Measurements from ENCODE around the gene NCOA7.

NCOA7 gene

DNA sequence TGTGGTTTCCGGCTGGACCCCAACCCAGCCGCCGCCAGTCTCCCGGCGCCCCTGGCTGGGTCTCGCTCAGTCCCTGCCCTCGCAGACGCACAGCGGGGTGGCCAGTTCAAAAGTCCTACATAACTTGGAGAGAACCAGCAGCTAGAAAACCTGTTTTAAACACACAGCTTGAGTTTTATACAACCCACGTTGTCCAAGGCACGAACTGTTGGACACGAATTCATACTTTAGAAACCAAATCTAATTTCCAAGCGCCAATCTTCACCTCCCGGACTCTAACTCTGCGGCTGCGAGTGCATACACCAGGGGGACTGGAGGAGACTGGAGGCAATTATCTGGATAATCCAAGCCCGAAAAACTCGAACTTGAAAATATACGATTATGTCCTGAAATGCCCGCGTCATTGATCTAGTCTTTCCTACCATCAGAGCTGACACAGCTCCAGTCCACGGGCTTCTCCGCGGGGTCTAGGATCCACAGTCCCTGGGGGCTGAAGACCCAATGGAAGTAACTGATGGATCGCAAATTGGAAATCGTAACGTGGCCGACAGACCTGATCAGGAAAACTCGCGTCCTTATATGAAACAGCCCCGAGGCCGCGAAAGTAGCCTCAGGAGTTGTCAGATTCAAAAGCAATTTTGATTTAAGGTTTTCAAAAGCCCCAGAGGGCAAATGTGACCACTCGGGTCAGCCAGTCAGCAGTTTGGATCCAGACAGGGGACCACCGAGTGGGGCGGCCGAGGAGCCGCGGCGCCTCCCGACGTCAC, 42.2 kb upstream of the NCOA7 start:
- WGBS, 2 experiments (ENCODE audit: insufficient coverage in 2 of 2) = 0 to 1% methylated on average over 37 of the region's 42 CpGs
- H3K27ac ChIP-seq (ENCODE audit: low read depth, low read length, severe bottlenecking) = peak overlapping the region; percentile 91
- peak overlapping the region; percentile 79 for H3K4me3 ChIP-seq (ENCODE audit: extremely low read depth, insufficient read depth, low read length, poor library complexity, severe bottlenecking)
- peaks cover 14% of the 10 kb centered on the region for H3K36me3 ChIP-seq (ENCODE audit: control insufficient read depth, insufficient read depth, low read length)
- H3K4me1 ChIP-seq (ENCODE audit: control insufficient read depth, insufficient read depth, low read length, poor library complexity, severe bottlenecking) = peaks cover 10% of the 10 kb centered on the region
- no peaks in the 10 kb centered on the region for H3K9me3 ChIP-seq (ENCODE audit: control insufficient read depth, low read length)

DNA sequence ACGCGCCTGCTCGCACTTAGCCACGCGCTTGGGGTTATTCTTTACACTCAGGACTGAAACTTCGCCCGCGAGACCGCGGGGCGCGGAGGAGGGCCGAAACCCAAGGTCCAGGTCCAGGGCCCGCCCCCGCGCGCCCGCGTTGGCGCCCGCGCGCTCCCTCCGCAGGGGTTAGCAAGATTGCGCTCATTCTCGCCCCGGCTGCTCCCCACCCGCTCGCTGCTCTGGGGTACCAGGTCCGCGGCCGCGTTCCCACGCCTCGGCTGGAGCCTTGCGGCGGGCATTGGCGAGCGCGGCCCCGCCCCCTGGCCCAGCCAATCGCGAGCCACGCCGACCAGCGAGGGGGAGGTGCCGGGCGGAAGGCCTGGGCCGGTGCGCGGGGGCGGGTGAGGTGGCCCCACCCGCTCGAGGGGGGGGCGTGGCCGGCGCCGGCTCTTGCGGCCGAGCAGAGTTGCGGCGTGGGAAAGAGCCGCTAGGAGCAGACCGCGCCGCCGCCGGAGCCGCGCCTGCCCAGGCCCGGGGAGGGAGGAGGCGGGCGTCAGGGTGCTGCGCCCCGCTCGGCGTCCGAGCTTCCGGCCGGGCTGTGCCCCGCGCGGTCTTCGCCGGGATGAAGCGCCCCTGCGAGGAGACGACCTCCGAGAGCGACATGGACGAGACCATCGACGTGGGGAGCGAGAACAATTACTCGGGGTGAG, 41.4 kb upstream of the NCOA7 start, which contains the start of gene HEY2:
HEY2 (plus strand) TSS at position 460 of the 692 bp plus-strand sequence; CDS start at position 605, 145 bp downstream.
- H3K4me1 ChIP-seq (ENCODE audit: control insufficient read depth, insufficient read depth, low read length, poor library complexity, severe bottlenecking) = peaks cover 12% of the 10 kb centered on the region
- H3K9me3 ChIP-seq (ENCODE audit: control insufficient read depth, low read length) = no peaks in the 10 kb centered on the region
- peak within 1 kb of the TSS; percentile 91 for H3K27ac ChIP-seq (ENCODE audit: low read depth, low read length, severe bottlenecking)
- WGBS, 2 experiments (ENCODE audit: insufficient coverage in 2 of 2) = 0% methylated on average over 73 to 85 of the region's 95 CpGs
- H3K36me3 ChIP-seq (ENCODE audit: control insufficient read depth, insufficient read depth, low read length) = peaks cover 15% of the 10 kb centered on the region
- peak within 1 kb of the TSS; percentile 79 for H3K4me3 ChIP-seq (ENCODE audit: extremely low read depth, insufficient read depth, low read length, poor library complexity, severe bottlenecking)

DNA sequence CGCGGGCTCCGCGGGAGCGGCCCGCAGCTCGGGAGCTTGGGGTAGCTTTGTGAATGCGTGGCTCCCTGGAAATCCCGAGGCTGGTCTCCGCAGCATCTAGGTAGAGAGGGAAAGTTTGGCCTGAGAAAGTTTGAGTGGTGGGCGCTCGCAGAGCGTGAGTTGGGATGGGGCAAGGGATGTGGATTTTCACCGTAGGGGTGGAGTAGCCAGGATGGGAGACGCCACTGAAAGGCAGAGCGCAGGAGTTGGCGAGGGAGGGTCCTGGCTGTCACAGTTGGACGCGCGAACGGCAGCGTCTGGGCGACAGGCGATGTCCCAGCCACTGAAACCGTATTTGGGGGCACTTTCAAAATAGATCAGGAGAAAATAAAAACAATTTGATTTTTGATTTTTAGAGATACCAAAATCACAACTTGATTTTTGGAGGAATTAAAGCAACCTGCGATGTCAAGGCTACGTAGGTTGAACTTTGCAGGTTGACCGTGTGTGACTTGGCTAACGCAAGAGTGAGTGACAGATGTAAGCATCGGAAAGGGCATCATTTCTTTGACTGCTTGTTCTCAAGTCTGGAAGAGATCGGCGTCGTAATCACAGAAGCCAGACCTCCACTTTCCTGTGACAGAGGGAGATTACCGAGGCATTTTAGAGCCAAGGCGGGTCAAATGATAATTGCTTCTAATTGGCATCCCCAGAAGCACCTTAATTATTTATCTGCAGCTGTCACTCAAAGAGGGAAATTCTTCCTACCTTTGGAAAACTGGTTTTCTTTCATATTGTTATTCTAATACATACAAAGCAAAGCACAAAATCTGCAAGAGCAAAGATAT, 40.7 kb upstream of the NCOA7 start:
- peak overlapping the region; percentile 91 for H3K27ac ChIP-seq (ENCODE audit: low read depth, low read length, severe bottlenecking)
- peaks cover 18% of the 10 kb centered on the region for H3K4me1 ChIP-seq (ENCODE audit: control insufficient read depth, insufficient read depth, low read length, poor library complexity, severe bottlenecking)
- H3K4me3 ChIP-seq (ENCODE audit: extremely low read depth, insufficient read depth, low read length, poor library complexity, severe bottlenecking) = peak overlapping the region; percentile 79
- H3K36me3 ChIP-seq (ENCODE audit: control insufficient read depth, insufficient read depth, low read length) = peaks cover 22% of the 10 kb centered on the region
- no peaks in the 10 kb centered on the region for H3K9me3 ChIP-seq (ENCODE audit: control insufficient read depth, low read length)
- WGBS, 2 experiments (ENCODE audit: insufficient coverage in 2 of 2) = 1% methylated on average over 30 to 31 of the region's 35 CpGs

DNA sequence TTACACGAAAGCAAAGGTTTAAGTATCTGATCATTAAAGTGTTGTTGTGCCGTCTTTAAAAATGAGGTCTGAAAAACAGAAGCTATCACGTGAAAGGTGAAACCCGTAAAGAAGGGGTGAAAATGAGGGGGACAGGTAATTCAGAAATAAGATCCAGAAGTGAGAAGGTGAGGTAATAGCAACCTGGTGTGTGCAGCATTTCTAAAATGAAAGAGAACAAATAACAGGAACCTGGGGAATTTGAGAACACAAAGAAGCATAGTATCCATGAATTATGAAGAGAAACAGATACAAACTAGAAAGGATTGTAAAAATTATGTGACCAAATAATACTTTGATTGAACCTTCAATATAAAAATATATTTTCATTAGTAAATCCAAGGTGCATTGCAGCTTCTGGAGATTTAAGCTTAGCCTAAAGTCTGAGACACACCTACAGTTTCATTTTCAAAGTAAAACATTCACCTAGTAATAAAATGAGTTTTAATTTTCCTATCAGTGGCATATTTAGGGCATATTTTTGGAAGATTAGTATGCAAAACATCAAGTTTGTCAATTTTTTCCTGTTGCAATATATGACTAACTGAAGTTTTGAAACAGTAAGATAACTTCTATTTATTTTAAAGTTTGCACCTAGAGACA, 39.9 kb upstream of the NCOA7 start:
- no peaks in the 10 kb centered on the region for H3K9me3 ChIP-seq (ENCODE audit: control insufficient read depth, low read length)
- peak overlapping the region; percentile 79 for H3K4me3 ChIP-seq (ENCODE audit: extremely low read depth, insufficient read depth, low read length, poor library complexity, severe bottlenecking)
- H3K36me3 ChIP-seq (ENCODE audit: control insufficient read depth, insufficient read depth, low read length) = peaks cover 30% of the 10 kb centered on the region
- WGBS, 2 experiments (ENCODE audit: insufficient coverage in 2 of 2) = 5 to 8% methylated on average over 3 to 4 of the region's 4 CpGs
- H3K4me1 ChIP-seq (ENCODE audit: control insufficient read depth, insufficient read depth, low read length, poor library complexity, severe bottlenecking) = peaks cover 17% of the 10 kb centered on the region
- H3K27ac ChIP-seq (ENCODE audit: low read depth, low read length, severe bottlenecking) = no peak overlapping the region

DNA sequence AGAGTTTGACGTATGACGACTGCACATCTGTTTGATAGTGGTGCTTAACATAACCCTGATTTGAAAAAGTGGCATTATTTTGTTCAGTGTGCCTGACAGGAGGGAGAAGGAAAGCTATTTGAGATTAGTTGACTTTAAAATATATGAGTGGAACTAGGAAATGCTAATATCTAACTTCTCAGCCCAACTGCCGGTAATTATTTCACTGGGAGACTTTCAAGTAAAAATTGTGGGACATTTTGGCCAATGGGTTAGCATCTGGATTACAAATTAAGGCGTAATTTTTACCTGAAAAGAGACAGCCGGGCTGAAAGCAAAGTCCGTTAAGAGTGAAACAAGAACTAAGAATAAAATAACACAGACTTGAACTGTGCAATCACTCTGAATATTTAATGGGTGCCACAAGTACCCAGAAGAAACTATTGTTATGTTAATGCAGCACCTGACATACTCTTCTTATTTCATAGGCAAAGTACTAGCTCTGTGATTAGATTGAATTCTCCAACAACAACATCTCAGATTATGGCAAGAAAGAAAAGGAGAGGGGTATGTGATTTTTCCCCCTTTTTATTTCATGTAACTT, 39.3 kb upstream of the NCOA7 start:
- H3K4me3 ChIP-seq (ENCODE audit: extremely low read depth, insufficient read depth, low read length, poor library complexity, severe bottlenecking) = peak overlapping the region; percentile 79
- peaks cover 14% of the 10 kb centered on the region for H3K4me1 ChIP-seq (ENCODE audit: control insufficient read depth, insufficient read depth, low read length, poor library complexity, severe bottlenecking)
- H3K27ac ChIP-seq (ENCODE audit: low read depth, low read length, severe bottlenecking) = no peak overlapping the region
- 37 to 39% methylated on average over 2 to 5 of the region's 6 CpGs for WGBS, 2 experiments (ENCODE audit: insufficient coverage in 2 of 2)
- H3K36me3 ChIP-seq (ENCODE audit: control insufficient read depth, insufficient read depth, low read length) = peaks cover 36% of the 10 kb centered on the region
- no peaks in the 10 kb centered on the region for H3K9me3 ChIP-seq (ENCODE audit: control insufficient read depth, low read length)

DNA sequence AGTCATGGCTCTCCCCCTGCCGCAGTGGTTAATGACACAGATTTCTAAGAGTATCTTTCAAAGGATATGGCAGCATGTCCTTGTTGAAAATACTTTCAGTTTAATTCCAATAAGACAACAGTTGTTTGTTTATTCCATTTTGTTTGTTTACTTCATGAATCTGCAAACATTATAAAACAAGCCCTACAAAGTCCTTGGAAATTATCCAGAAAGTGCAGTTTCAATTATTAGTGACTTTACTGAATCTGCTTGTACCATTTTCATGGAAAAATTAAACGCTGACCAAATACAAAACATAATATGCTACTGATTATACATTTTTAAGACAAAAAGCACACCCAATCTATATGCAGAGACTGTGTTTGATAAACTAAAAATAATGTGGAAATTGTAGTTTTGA, 38.0 kb upstream of the NCOA7 start:
- Histone ChIP-seq H3K36me3 (ENCODE audit: control insufficient read depth, insufficient read depth, low read length) (peaks cover 49% of the 10 kb centered on the region), H3K4me3 (ENCODE audit: extremely low read depth, insufficient read depth, low read length, poor library complexity, severe bottlenecking) (peak overlapping the region; percentile 79), H3K27ac (ENCODE audit: low read depth, low read length, severe bottlenecking) (peak overlapping the region; percentile 20), H3K9me3 (ENCODE audit: control insufficient read depth, low read length) (no peaks in the 10 kb centered on the region), H3K4me1 (ENCODE audit: control insufficient read depth, insufficient read depth, low read length, poor library complexity, severe bottlenecking) (peaks cover 14% of the 10 kb centered on the region)
- WGBS, 2 experiments (ENCODE audit: insufficient coverage in 2 of 2) = 67% methylated on average over 1 of the region's 2 CpGs; no CpG with 5 or more reads in 1 of the 2 experiments

DNA sequence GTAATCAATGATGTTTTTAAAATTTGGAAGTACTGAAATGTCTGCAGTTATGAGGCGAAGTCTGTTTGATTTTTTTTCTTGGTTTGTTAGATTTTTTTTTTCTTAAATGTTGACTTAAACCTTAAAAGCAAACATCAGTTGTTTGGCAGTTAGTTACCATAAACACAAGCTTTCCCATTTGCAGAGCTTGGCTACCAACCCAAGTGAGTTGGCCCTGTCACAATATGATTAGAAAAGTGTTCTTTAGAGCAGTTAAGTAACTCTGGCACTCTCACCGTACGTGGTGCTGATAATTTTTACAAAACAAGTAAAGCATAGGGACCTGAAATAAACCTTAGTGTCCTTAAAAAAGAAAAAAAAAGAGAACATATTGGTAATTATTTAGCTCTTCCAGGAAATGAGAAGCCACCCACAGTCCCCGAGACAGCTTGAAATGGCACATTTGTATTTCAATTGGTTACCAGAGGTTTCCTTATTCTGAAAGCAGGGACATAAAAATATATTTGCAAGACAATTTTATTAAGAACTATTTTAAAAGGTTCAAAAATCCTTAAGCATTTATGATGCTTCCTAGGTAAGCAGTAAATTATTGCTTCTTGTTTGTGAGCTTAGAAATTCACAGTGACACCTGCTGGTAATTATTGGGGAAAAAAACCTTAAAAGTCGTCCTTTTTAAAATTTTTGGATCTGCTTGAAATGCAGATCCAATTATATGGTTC, 37.4 kb upstream of the NCOA7 start:
- Histone ChIP-seq H3K27ac (ENCODE audit: low read depth, low read length, severe bottlenecking) (peak overlapping the region; percentile 20), H3K4me1 (ENCODE audit: control insufficient read depth, insufficient read depth, low read length, poor library complexity, severe bottlenecking) (peaks cover 14% of the 10 kb centered on the region), H3K4me3 (ENCODE audit: extremely low read depth, insufficient read depth, low read length, poor library complexity, severe bottlenecking) (peak overlapping the region; percentile 79), H3K9me3 (ENCODE audit: control insufficient read depth, low read length) (no peaks in the 10 kb centered on the region), H3K36me3 (ENCODE audit: control insufficient read depth, insufficient read depth, low read length) (peaks cover 55% of the 10 kb centered on the region)
- 33% methylated on average over 2 of the region's 5 CpGs; no CpG with 5 or more reads in 1 of the 2 experiments for WGBS, 2 experiments (ENCODE audit: insufficient coverage in 2 of 2)

DNA sequence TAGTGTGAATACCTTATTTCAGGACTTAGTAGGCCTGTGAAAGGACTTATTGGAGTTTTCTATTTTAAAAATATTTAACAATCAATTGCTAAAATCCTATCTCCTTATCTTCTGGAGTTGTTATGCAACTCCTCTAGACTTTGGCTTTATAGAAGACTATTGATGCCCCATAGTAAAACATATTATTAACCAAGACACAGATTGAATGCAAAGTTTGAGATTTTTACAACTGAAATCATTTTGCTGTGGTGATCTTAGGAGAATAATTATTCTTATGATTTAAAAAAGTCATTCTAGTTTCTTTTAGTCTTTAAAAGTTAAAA, 36.9 kb upstream of the NCOA7 start:
- no peak overlapping the region for H3K27ac ChIP-seq (ENCODE audit: low read depth, low read length, severe bottlenecking)
- no peaks in the 10 kb centered on the region for H3K9me3 ChIP-seq (ENCODE audit: control insufficient read depth, low read length)
- H3K4me3 ChIP-seq (ENCODE audit: extremely low read depth, insufficient read depth, low read length, poor library complexity, severe bottlenecking) = no peak overlapping the region
- peaks cover 14% of the 10 kb centered on the region for H3K4me1 ChIP-seq (ENCODE audit: control insufficient read depth, insufficient read depth, low read length, poor library complexity, severe bottlenecking)
- H3K36me3 ChIP-seq (ENCODE audit: control insufficient read depth, insufficient read depth, low read length) = peaks cover 61% of the 10 kb centered on the region

DNA sequence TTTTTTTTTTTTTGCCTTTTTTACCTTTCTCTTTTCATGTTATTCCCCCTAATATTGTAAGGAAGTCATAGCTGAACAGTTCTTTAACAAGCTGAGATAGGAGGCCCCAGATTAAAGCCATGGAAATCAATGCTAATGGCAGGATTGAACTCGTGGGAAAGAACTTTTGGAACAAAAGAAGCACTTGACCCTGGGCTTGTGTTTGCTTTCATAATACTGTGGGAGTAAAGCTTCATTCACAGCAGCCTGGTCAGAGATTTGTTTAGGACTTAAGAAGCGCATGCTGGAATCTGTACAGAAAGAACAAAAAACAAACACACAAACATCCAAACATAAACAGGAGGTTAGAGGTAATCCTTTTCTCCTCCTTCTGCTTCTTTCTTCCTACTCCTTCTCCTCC, 36.2 kb upstream of the NCOA7 start:
- Histone ChIP-seq H3K27ac (ENCODE audit: low read depth, low read length, severe bottlenecking) (no peak overlapping the region), H3K4me3 (ENCODE audit: extremely low read depth, insufficient read depth, low read length, poor library complexity, severe bottlenecking) (no peak overlapping the region), H3K9me3 (ENCODE audit: control insufficient read depth, low read length) (no peaks in the 10 kb centered on the region), H3K4me1 (ENCODE audit: control insufficient read depth, insufficient read depth, low read length, poor library complexity, severe bottlenecking) (peaks cover 14% of the 10 kb centered on the region), H3K36me3 (ENCODE audit: control insufficient read depth, insufficient read depth, low read length) (peaks cover 67% of the 10 kb centered on the region)
- WGBS, 2 experiments (ENCODE audit: insufficient coverage in 2 of 2) = 46 to 55% methylated on average over 1 of the region's 2 CpGs

Data from mesodermal cell (in vitro differentiated cells).